Nephron progenitor cell (in vitro differentiated cells): ENCODE results near the gene HDAC4.

Experiments used
- DNase-seq: peaks from one replicate; pipeline ENCODE4 v3.0.0; 2021
- H3K27ac Mint-ChIP-seq: 2 replicates; pipeline ENCODE4 v1.8.0; 2021; ENCODE audit warnings: mild to moderate bottlenecking, moderate library complexity, mixed read lengths
- H3K27me3 Mint-ChIP-seq: 2 replicates; pipeline ENCODE4 v1.8.0; 2021; ENCODE audit warnings: mild to moderate bottlenecking, low read depth, mixed read lengths; ENCODE audit not compliant: poor library complexity
- H3K36me3 Mint-ChIP-seq: 2 replicates; pipeline ENCODE4 v1.8.0; 2021; ENCODE audit warnings: low read depth, mixed read lengths
- H3K4me1 Mint-ChIP-seq: 2 replicates; pipeline ENCODE4 v1.8.0; 2021; ENCODE audit warnings: mixed read lengths
- H3K4me3 Mint-ChIP-seq: 2 replicates; pipeline ENCODE4 v1.8.0; 2021; ENCODE audit warnings: mild to moderate bottlenecking, moderate library complexity, mixed read lengths
- H3K9me3 Mint-ChIP-seq: 2 replicates; pipeline ENCODE4 v1.8.0; 2021; ENCODE audit warnings: mild to moderate bottlenecking, moderate library complexity, mixed read lengths
- TF ChIP-seq, protein P1 (sequence below): fragments of 200-600 bp; sonication (generic); IDR thresholded peaks from 2 replicates; pipeline ENCODE4 v1.5.0; 2021; ENCODE audit warnings: antibody characterized with exemption

The HDAC4 gene

DNA sequence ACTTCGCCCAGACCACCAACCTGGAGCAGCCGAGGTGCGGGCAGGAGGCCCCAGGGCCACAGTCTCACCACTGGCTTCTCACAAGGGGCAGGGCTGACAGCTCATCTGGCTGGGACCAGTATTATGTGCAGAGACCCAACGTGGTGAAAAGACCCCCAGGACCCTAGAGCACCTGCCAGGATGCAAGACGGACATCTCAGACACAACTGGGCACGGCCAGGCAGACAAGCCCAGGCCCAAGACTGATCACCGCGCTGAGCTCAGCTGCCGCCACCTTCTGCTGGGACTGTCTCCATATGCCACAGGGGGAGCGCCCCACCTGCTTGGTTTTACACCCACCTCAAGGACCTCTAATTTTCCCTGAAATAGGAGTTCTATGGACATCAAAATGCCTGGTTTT, 23.2 kb downstream of the HDAC4 start:
- H3K4me1 Mint-ChIP-seq = peaks cover 26% of the 10 kb centered on the region
- H3K9me3 Mint-ChIP-seq = no peaks in the 10 kb centered on the region
- TF ChIP-seq, protein P1, sequence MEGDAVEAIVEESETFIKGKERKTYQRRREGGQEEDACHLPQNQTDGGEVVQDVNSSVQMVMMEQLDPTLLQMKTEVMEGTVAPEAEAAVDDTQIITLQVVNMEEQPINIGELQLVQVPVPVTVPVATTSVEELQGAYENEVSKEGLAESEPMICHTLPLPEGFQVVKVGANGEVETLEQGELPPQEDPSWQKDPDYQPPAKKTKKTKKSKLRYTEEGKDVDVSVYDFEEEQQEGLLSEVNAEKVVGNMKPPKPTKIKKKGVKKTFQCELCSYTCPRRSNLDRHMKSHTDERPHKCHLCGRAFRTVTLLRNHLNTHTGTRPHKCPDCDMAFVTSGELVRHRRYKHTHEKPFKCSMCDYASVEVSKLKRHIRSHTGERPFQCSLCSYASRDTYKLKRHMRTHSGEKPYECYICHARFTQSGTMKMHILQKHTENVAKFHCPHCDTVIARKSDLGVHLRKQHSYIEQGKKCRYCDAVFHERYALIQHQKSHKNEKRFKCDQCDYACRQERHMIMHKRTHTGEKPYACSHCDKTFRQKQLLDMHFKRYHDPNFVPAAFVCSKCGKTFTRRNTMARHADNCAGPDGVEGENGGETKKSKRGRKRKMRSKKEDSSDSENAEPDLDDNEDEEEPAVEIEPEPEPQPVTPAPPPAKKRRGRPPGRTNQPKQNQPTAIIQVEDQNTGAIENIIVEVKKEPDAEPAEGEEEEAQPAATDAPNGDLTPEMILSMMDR = no peak
- no peak overlapping the region for H3K27ac Mint-ChIP-seq
- peaks cover 9% of the 10 kb centered on the region for H3K36me3 Mint-ChIP-seq
- H3K27me3 Mint-ChIP-seq = no peaks in the 10 kb centered on the region
- DNase-seq = no peak
- no peak overlapping the region for H3K4me3 Mint-ChIP-seq

DNA sequence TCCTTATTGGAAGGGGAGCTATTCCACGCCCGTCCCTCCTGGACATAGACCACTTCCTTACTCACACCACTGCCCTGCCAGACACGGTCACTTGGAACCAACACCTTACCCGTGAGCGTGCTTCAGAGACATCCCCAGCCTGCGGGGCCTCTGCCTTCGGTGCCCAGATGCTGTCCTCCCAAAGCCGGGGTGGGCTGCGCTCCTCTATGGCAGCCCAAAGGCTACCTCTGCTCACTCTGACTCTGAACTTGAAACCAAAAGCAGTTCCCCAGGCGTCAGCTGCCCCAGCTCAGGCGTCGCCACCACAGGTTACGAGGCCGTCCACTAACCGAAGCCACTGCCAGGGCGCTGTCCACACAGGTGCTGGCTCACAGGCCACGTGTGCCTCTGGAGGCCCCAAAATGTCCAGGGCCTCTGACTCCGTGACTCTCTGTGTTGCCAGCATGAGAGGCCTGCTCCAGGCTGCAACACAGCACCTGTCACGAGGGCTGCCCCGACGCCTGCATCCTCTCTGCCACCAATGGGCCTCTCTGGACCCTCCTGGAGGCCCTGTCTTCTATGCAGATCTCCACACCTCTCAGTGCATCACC, 23.8 kb downstream of the HDAC4 start:
- Mint-ChIP-seq H3K9me3 (no peaks in the 10 kb centered on the region), H3K4me1 (peaks cover 21% of the 10 kb centered on the region), H3K27me3 (no peaks in the 10 kb centered on the region), H3K4me3 (no peak overlapping the region), H3K36me3 (peaks cover 9% of the 10 kb centered on the region), H3K27ac (no peak overlapping the region)
- no peak for DNase-seq
- TF ChIP-seq, protein P1 = no peak

DNA sequence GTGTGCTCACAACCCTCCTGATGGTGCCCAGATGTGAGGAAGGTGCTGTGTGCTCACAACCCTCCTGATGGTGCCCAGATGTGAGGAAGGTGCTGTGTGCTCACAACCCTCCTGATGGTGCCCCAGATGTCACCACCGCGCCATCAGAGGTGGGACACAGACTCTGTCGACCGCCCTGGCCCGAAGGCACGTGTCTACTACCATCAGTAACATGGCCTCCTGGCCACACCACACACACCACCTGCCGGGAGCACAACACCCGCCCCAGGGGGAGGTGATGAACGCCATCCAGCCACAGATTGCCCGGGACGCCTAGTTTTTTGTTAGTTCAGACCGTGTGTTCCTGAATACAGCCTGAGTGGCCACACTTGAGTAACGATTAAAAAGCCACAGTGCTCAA, 24.5 kb downstream of the HDAC4 start:
- H3K36me3 Mint-ChIP-seq = peaks cover 9% of the 10 kb centered on the region
- no peaks in the 10 kb centered on the region for H3K9me3 Mint-ChIP-seq
- peaks cover 14% of the 10 kb centered on the region for H3K4me1 Mint-ChIP-seq
- no peak for DNase-seq
- H3K27me3 Mint-ChIP-seq = no peaks in the 10 kb centered on the region
- TF ChIP-seq, protein P1 = no peak
- H3K4me3 Mint-ChIP-seq = no peak overlapping the region
- H3K27ac Mint-ChIP-seq = no peak overlapping the region

DNA sequence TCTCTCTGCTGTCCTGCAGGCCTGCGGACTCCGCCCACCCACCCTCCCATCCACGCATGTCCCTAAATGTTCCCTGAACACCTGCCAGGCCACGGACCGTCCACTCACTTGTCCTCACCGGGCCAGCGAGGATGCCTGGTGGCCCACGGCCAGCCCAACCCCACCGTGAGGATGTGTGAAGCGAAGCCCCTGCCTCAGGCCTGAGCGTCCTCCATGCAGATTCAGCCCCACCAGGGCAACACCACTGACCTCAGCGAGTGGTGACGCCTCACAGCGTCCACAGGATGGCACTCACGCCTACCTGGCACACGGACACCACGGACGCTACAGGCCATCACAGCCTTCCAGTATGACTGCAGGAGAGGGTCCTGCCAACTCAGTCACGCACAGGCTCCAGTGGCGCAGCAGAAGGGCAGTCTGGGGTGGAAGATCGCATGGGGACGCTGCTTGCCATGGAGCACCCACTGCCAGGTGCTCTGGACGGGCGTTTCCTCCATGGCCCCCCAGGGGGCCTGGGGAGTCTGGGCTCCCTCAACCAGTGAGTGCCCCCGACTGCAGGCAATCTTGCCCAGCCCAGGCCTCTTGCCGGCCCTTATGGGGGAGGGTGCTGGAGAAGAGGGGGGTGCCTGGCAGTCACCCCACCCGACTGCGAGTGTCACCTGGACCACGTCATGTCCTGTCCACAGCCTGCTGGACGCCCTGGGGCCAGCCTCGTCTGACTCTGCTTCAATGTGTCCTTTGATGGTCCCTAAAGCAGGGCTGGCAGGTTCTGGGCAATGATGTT, 25.4 kb downstream of the HDAC4 start:
- TF ChIP-seq, protein P1 = no peak
- Mint-ChIP-seq H3K27me3 (no peaks in the 10 kb centered on the region), H3K9me3 (no peaks in the 10 kb centered on the region), H3K36me3 (peaks cover 4% of the 10 kb centered on the region), H3K4me3 (no peak overlapping the region), H3K4me1 (peaks cover 5% of the 10 kb centered on the region), H3K27ac (no peak overlapping the region)
- DNase-seq = no peak

DNA sequence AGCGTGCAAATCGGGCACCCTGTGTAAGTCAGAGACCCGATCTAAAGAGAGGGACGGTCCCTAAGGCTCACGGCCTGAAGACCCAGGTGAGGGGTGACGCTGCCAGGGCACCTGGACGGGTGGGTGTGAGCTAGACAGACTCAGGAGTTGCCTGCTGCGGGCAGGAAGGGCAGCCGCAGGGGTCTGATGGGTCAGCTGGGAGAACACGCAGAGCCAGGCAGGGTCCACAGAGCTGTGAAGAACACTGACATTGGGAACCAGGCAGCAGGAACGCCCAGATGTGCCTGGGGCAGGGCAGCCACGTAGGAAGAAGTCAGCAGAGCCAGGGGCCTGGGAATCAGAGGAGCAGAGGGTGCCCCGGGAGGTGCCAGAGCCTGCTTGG, 25.9 kb downstream of the HDAC4 start:
- no peak for DNase-seq
- Mint-ChIP-seq H3K27me3 (no peaks in the 10 kb centered on the region), H3K4me1 (peaks cover 7% of the 10 kb centered on the region), H3K9me3 (no peaks in the 10 kb centered on the region), H3K4me3 (no peak overlapping the region), H3K27ac (peak overlapping the region; percentile 26), H3K36me3 (peaks cover 5% of the 10 kb centered on the region)
- TF ChIP-seq, protein P1 = no peak

DNA sequence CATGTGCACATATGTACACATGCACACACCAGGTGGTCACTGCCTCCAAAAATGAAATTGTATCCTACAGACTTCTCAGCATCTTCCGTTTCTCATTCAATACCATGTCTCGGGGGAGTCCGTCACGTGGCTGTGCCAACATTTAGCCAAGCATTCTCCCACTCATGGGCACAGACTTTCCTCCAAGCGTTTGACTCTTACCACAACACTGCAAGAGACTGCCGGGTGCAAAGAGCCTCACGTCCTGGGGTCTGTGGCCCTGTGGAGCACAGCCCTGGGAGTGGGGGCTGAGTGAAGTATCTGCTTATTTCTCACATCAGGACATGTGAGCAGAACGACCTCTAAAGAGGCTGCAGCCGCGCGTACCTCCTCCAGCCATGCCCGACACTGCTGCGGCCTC, 28.0 kb downstream of the HDAC4 start:
- Mint-ChIP-seq H3K4me1 (peaks cover 8% of the 10 kb centered on the region), H3K36me3 (peaks cover 7% of the 10 kb centered on the region), H3K9me3 (no peaks in the 10 kb centered on the region), H3K27ac (no peak overlapping the region), H3K27me3 (no peaks in the 10 kb centered on the region), H3K4me3 (no peak overlapping the region)
- TF ChIP-seq, protein P1 = no peak
- DNase-seq = no peak
